CMK (cell line): ENCODE results near the gene MYO1F.
"Not testable (repeated sequence)": the region's sequence is repeated elsewhere in the genome, so short reads cannot be mapped to it uniquely, and the experiment has no call there.

ENCODE experiments used
- DNase-seq: peaks from one replicate; pipeline ENCODE4 v3.0.0-alpha.2; 2010; ENCODE audit warnings: low read depth

MYO1F gene

GRCh38 chr19:8515317-8515716, 61.9 kb downstream of the MYO1F start:
- DNase-seq: no peak

- not testable (repeated sequence) for DNase-seq
These were observed 62.7 kb downstream of the MYO1F start for GRCh38 chr19:8514505-8515009.

- DNase-seq: peak; percentile 97
These were observed 63.3 kb downstream of the MYO1F start, which contains the start of gene ZNF414 for GRCh38 chr19:8513687-8514504. TSS of gene ZNF414 (minus strand) at chr19:8514167. CDS start at chr19:8514046, 121 bp downstream.

GRCh38 chr19:8513036-8513686, 64.1 kb downstream of the MYO1F start:
- no peak for DNase-seq

- DNase-seq: peak; percentile 80
These were observed 64.9 kb downstream of the MYO1F start for GRCh38 chr19:8512115-8512967.

- DNase-seq: no peak
These were observed 65.6 kb downstream of the MYO1F start for GRCh38 chr19:8511573-8512101.

GRCh38 chr19:8510589-8511115, 66.6 kb downstream of the MYO1F start:
- DNase-seq: no peak

GRCh38 chr19:8506402-8506957, 70.8 kb downstream of the MYO1F start:
- DNase-seq: no peak

- no peak for DNase-seq
These were observed 71.4 kb downstream of the MYO1F start for GRCh38 chr19:8505680-8506401.

GRCh38 chr19:8504919-8505318, 72.3 kb downstream of the MYO1F start:
- DNase-seq: no peak

- peak; percentile 78 for DNase-seq
These were observed 73.1 kb downstream of the MYO1F start for GRCh38 chr19:8504171-8504570.

- no peak for DNase-seq
These were observed 73.7 kb downstream of the MYO1F start for GRCh38 chr19:8503510-8503909.

- no peak for DNase-seq
These were observed 75.3 kb downstream of the MYO1F start for GRCh38 chr19:8501981-8502380.

GRCh38 chr19:8501516-8501915, 75.7 kb downstream of the MYO1F start:
- no peak for DNase-seq

- DNase-seq: no peak
These were observed 77.1 kb downstream of the MYO1F start for GRCh38 chr19:8500158-8500557.

GRCh38 chr19:8499048-8499833, 78.0 kb downstream of the MYO1F start:
- DNase-seq: no peak

- DNase-seq: no peak
These were observed 78.9 kb downstream of the MYO1F start for GRCh38 chr19:8498295-8498694.

GRCh38 chr19:8494158-8494557, 83.1 kb downstream of the MYO1F start:
- peak; percentile 74 for DNase-seq

- DNase-seq: no peak
These were observed 85.7 kb downstream of the MYO1F start for GRCh38 chr19:8491574-8491973.

GRCh38 chr19:8490873-8491272, 86.4 kb downstream of the MYO1F start:
- no peak for DNase-seq
